C4-2B (cell line): ENCODE results near the gene RPL29.
A peak's percentile ranks its signal among the peaks of the same experiment; 100 is the strongest.

Source experiments
- H3K27ac ChIP-seq: fragments of 450-650 bp; 2 replicates; pipeline ENCODE4 v1.5.1; 2017
- CTCF ChIP-seq: fragments of 450-650 bp; conservative IDR thresholded peaks from 2 replicates; pipeline ENCODE4 v1.5.1; 2017; ENCODE audit warnings: mild to moderate bottlenecking
- ZFX ChIP-seq: fragments of 450-650 bp; IDR thresholded peaks from 2 replicates; pipeline ENCODE4 v1.6.1; 2017

RPL29 gene

GRCh38 chr3:52013802-52014598 is 18.3 kb upstream of the RPL29 start:
- no peak overlapping the region for H3K27ac ChIP-seq
- no peak for TF ChIP-seq ZFX
- no peak for TF ChIP-seq CTCF

- TF ChIP-seq ZFX (no peak), CTCF (no peak)
- H3K27ac ChIP-seq = no peak overlapping the region
Observed at GRCh38 chr3:52012699-52013098, 17.0 kb upstream of the RPL29 start.

- no peak overlapping the region for H3K27ac ChIP-seq
- TF ChIP-seq ZFX (no peak), CTCF (no peak)
Observed at GRCh38 chr3:52010431-52010830, 14.7 kb upstream of the RPL29 start.

- TF ChIP-seq ZFX (no peak), CTCF (no peak)
- no peak overlapping the region for H3K27ac ChIP-seq
Observed at GRCh38 chr3:52007291-52007690, 11.6 kb upstream of the RPL29 start.

GRCh38 chr3:52006820-52007133 is 11.1 kb upstream of the RPL29 start:
- H3K27ac ChIP-seq = no peak overlapping the region
- no peak for TF ChIP-seq CTCF
- TF ChIP-seq ZFX = no peak

GRCh38 chr3:52006017-52006819 is 10.5 kb upstream of the RPL29 start:
- TF ChIP-seq CTCF = no peak
- TF ChIP-seq ZFX = no peak
- H3K27ac ChIP-seq = peak overlapping the region; percentile 23

GRCh38 chr3:52005571-52005986 is 9.9 kb upstream of the RPL29 start:
- peak overlapping the region; percentile 23 for H3K27ac ChIP-seq
- no peak for TF ChIP-seq CTCF
- TF ChIP-seq ZFX = no peak
